Heart left ventricle (tissue), 13 donors: ENCODE results near the gene C4BPB.

Experiments
- CTCF ChIP-seq, 12 donors: fragments of 200-600 bp; sonication (generic) in 4 of 12; IDR thresholded peaks; one replicate each; pipeline versions ENCODE4 v1.5.0 to v1.8.0; 2018 to 2022; ENCODE audit warnings: antibody characterized with exemption in 12 of 12, mild to moderate bottlenecking in 5 of 12
- POLR2A ChIP-seq, 2 donors: fragments of 450-650 bp; IDR thresholded peaks; one replicate each; pipeline ENCODE4 v1.6.1; 2017; ENCODE audit warnings: antibody characterized with exemption in 2 of 2, mild to moderate bottlenecking in 2 of 2, moderate library complexity in 2 of 2
- donor health status: ischemic (EF 13 %, LVEDD 7.1; RV severe dilation, severe dysfunction).
- donor health status: DM: no; HTN: yes; CAD: no.
- donor health status: DM: no; HTN: no; CAD: no.
- donor health status: ischemic (EF 25% LVEDD 6.9; RV normal size, moderate dysfunction).
- donor health status: ischemic (EF 25% LVEDD 5.7; RV mildly dilated, moderate dysfunction).
- donor health status: ischemic (EF 35%, LVEDD 5.7; RV mildly dilated, moderate dysfunction).
- donor health status: nonischemic (EF 11% LVEDD 7.7; RV severe dilation, severe dysfunction).
- donor health status: DM: yes; HTN: yes; CAD: no.
- donor health status: PGD.
- donor health status: ischemic (EF 29% LVEDD 5.4; RV normal size, mild dysfunction).
- donor health status: nonischemic (EF 23%, LVEDD 6.1; RV moderate dilation, normal function).

GRCh38 chr1:207097871-207098324 lies 9.2 kb downstream of the C4BPB start:
- TF ChIP-seq CTCF (IDR thresholded peaks at IDR 0.05) (no peak), POLR2A (IDR thresholded peaks at IDR 0.05) (no peak)
